ENCODE results near the gene AKR1D1. TPM values are rescaled to one million over a fixed set of nuclear protein-coding genes. Genes with fewer than 3 reads are reported as not detected.
"Not testable (repeated sequence)": the region's sequence is repeated elsewhere in the genome, so short reads cannot be mapped to it uniquely, and the experiment has no call there.

AKR1D1 gene
- total RNA-seq, 1 donor from 2014 or later, result not detected

- DNase-seq (ENCODE audit: low spot score), result no peak
- no peak for TF ChIP-seq CTCF (IDR thresholded peaks at IDR 0.05)
- no peaks in the 10 kb centered on the region for H3K36me3 Mint-ChIP-seq (ENCODE audit: low read depth)
- no peaks in the 10 kb centered on the region for H3K27me3 Mint-ChIP-seq (ENCODE audit: low read depth)
- H3K27ac Mint-ChIP-seq (ENCODE audit: unreplicated experiment), result no peak overlapping the region
- H3K4me1 Mint-ChIP-seq (ENCODE audit: low read depth), result no peaks in the 10 kb centered on the region
- no peak overlapping the region for H3K4me3 Mint-ChIP-seq (ENCODE audit: unreplicated experiment)
- no peaks in the 10 kb centered on the region for H3K9me3 Mint-ChIP-seq (ENCODE audit: low read depth)
Observed at GRCh38 chr7:138091032-138091431, 14.8 kb downstream of the AKR1D1 start.

GRCh38 chr7:138091840-138092239 lies 15.6 kb downstream of the AKR1D1 start:
- H3K9me3 Mint-ChIP-seq (ENCODE audit: low read depth); H3K27me3 Mint-ChIP-seq (ENCODE audit: low read depth); DNase-seq (ENCODE audit: low spot score); H3K4me3 Mint-ChIP-seq (ENCODE audit: unreplicated experiment); H3K27ac Mint-ChIP-seq (ENCODE audit: unreplicated experiment); H3K36me3 Mint-ChIP-seq (ENCODE audit: low read depth); H3K4me1 Mint-ChIP-seq (ENCODE audit: low read depth): not testable (repeated sequence)

GRCh38 chr7:138092486-138093028 lies 16.3 kb downstream of the AKR1D1 start:
- no peaks in the 10 kb centered on the region for H3K27me3 Mint-ChIP-seq (ENCODE audit: low read depth)
- DNase-seq (ENCODE audit: low spot score), result no peak
- no peaks in the 10 kb centered on the region for H3K4me1 Mint-ChIP-seq (ENCODE audit: low read depth)
- no peak overlapping the region for H3K4me3 Mint-ChIP-seq (ENCODE audit: unreplicated experiment)
- H3K9me3 Mint-ChIP-seq (ENCODE audit: low read depth), result no peaks in the 10 kb centered on the region
- no peak overlapping the region for H3K27ac Mint-ChIP-seq (ENCODE audit: unreplicated experiment)
- no peak for TF ChIP-seq CTCF (IDR thresholded peaks at IDR 0.05)
- H3K36me3 Mint-ChIP-seq (ENCODE audit: low read depth), result no peaks in the 10 kb centered on the region

- no peak for TF ChIP-seq CTCF (IDR thresholded peaks at IDR 0.05)
- H3K4me3 Mint-ChIP-seq (ENCODE audit: unreplicated experiment), result no peak overlapping the region
- H3K27ac Mint-ChIP-seq (ENCODE audit: unreplicated experiment), result no peak overlapping the region
- DNase-seq (ENCODE audit: low spot score), result no peak
- H3K9me3 Mint-ChIP-seq (ENCODE audit: low read depth), result no peaks in the 10 kb centered on the region
- H3K36me3 Mint-ChIP-seq (ENCODE audit: low read depth), result no peaks in the 10 kb centered on the region
- H3K4me1 Mint-ChIP-seq (ENCODE audit: low read depth), result no peaks in the 10 kb centered on the region
- no peaks in the 10 kb centered on the region for H3K27me3 Mint-ChIP-seq (ENCODE audit: low read depth)
Observed at GRCh38 chr7:138095972-138096935, 20.0 kb downstream of the AKR1D1 start.

- TF ChIP-seq CTCF (IDR thresholded peaks at IDR 0.05), result peak; percentile 75
- H3K27ac Mint-ChIP-seq (ENCODE audit: unreplicated experiment), result no peak overlapping the region
- H3K27me3 Mint-ChIP-seq (ENCODE audit: low read depth), result no peaks in the 10 kb centered on the region
- no peaks in the 10 kb centered on the region for H3K4me1 Mint-ChIP-seq (ENCODE audit: low read depth)
- H3K4me3 Mint-ChIP-seq (ENCODE audit: unreplicated experiment), result no peak overlapping the region
- H3K9me3 Mint-ChIP-seq (ENCODE audit: low read depth), result no peaks in the 10 kb centered on the region
- DNase-seq (ENCODE audit: low spot score), result no peak
- no peaks in the 10 kb centered on the region for H3K36me3 Mint-ChIP-seq (ENCODE audit: low read depth)
Observed at GRCh38 chr7:138097064-138097741, 20.9 kb downstream of the AKR1D1 start.

All from chondrocyte (in vitro differentiated cells).